CD4-positive, alpha-beta T cell (primary cell): ENCODE measurements around the gene ST6GALNAC2. TPM values are rescaled to one million over a fixed set of nuclear protein-coding genes. Genes with fewer than 3 reads are reported as not detected.

Experiments used
- ATAC-seq: fragments of 200-7000 bp; cut with Tn5 transposase; one replicate; pipeline ENCODE4 v1.10.0; 2022; ENCODE audit warnings: mild to moderate bottlenecking; ENCODE audit not compliant: poor library complexity
- CTCF ChIA-PET: fragments of 350-600 bp; sonication (Branson Sonifier 250); formaldehyde crosslinking; loops from one replicate; lab custom pipeline; 2021; ENCODE audit warnings: antibody characterized with exemption, inconsistent platforms; lab: Charles Lee
- POLR2A ChIA-PET: fragments of 350-600 bp; sonication (Branson Sonifier 250); formaldehyde crosslinking; loops from one replicate; lab custom pipeline; 2021; ENCODE audit warnings: antibody characterized with exemption, inconsistent platforms; lab: Charles Lee
- DNase-seq, 14 experiments: peaks; one replicate each; pipeline ENCODE4 v3.0.0-alpha.2; 2013 to 2020; ENCODE audit warnings: mixed read lengths in 2 of 14
- H3K27ac ChIP-seq, 2 donors: one replicate each; pipeline versions ENCODE4 v1.5.1 to v1.7.0; 2013; ENCODE audit warnings: low read length in 2 of 2, low read depth in 1 of 2, mild to moderate bottlenecking in 1 of 2
- H3K27me3 ChIP-seq, 2 experiments: 1 replicate in 1 of 2; 2 replicates in 1 of 2; pipeline versions ENCODE4 v1.6.1 to v1.7.0; 2013; ENCODE audit warnings: low read length in 2 of 2, control low read depth in 1 of 2, mild to moderate bottlenecking in 1 of 2, moderate library complexity in 1 of 2; ENCODE audit not compliant: insufficient read depth in 2 of 2, control insufficient read depth in 1 of 2
- H3K36me3 ChIP-seq: one replicate; pipeline ENCODE4 v1.6.1; 2013; ENCODE audit warnings: low read length, control low read depth; ENCODE audit not compliant: insufficient read depth
- H3K4me1 ChIP-seq: one replicate; pipeline ENCODE4 v1.6.1; 2013; ENCODE audit warnings: low read length, control low read depth; ENCODE audit not compliant: insufficient read depth
- H3K4me3 ChIP-seq: one replicate; pipeline ENCODE4 v1.5.1; 2013; ENCODE audit warnings: mild to moderate bottlenecking, low read length, moderate library complexity
- H3K9me3 ChIP-seq, 2 experiments: 1 replicate in 1 of 2; 2 replicates in 1 of 2; pipeline versions ENCODE4 v1.6.1 to v1.7.0; 2013; ENCODE audit warnings: low read length in 2 of 2, mild to moderate bottlenecking in 2 of 2, control low read depth in 1 of 2, moderate library complexity in 1 of 2; ENCODE audit not compliant: control insufficient read depth in 1 of 2, insufficient read depth in 1 of 2
- H3K27ac Mint-ChIP-seq: one replicate; pipeline ENCODE4 v1.8.0; 2020; ENCODE audit warnings: mixed read lengths
- H3K27me3 Mint-ChIP-seq: one replicate; pipeline ENCODE4 v1.8.0; 2021; ENCODE audit warnings: mixed read lengths
- H3K36me3 Mint-ChIP-seq: one replicate; pipeline ENCODE4 v1.8.0; 2021; ENCODE audit warnings: low read depth, mixed read lengths
- H3K4me1 Mint-ChIP-seq: one replicate; pipeline ENCODE4 v1.8.0; 2021; ENCODE audit warnings: low read depth, mixed read lengths
- H3K4me3 Mint-ChIP-seq: one replicate; pipeline ENCODE4 v1.8.0; 2020; ENCODE audit warnings: mild to moderate bottlenecking, mixed read lengths
- H3K9me3 Mint-ChIP-seq: one replicate; pipeline ENCODE4 v1.8.0; 2020; ENCODE audit warnings: mixed read lengths
- intact Hi-C, 2 experiments: fragments of 100-400 bp; cut with DNase I in 1 of 2; cut with micrococcal nuclease in 1 of 2; formaldehyde crosslinking; loops; one replicate each; pipeline versions ENCODE4 v1.15.1 to v1.9.0; 2023 to 2025; cut with DNase I, micrococcal nuclease
- total RNA-seq, 174 experiments: library from RNA in 2 of 174; stranded (reverse) in 2 of 174; gene quantifications; one replicate each; pipeline ENCODE4 v1.2.3 and lab custom pipeline; 2021 to 2026
- TF ChIP-seq, protein P1 (sequence below): fragments of 200-600 bp; IDR thresholded peaks from one replicate; pipeline ENCODE4 v1.8.0; 2022; ENCODE audit warnings: antibody characterized with exemption, mild to moderate bottlenecking

The ST6GALNAC2 gene
- total RNA-seq, 2 experiments from 2014 or later: 0.49 to 1.2 TPM

DNA sequence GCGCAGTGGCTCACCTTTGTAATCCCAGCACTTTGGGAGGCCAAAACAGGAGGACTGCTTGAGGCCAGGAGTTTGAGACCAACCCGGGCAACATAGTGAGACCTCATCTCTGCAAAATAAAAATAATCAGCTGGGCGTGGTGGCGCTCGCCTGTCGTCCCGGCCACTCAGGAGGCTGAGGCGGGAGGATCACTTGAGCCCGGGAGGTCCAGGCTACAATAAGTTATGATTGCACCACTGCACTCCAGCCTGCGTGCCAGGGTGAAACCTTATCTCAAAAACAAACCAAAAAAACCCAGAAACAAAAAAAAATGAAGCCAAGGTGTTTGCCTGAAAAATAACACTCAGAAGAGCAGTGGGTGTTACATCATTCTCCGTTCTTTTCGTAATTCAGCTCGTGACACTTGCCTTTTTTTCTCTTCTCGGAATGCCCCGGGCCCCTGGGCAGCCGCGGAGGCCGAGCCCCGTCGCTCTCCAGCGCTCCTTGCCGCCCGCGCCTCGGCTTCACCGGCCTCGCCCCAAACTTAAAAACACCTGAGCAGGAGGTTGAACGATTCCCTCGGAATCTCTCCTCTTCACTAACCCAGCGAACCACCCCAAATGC is 28.8 kb downstream of the ST6GALNAC2 start:
- H3K9me3 Mint-ChIP-seq: no peaks in the 10 kb centered on the region
- H3K36me3 Mint-ChIP-seq: peaks cover 42% of the 10 kb centered on the region
- ChIA-PET CTCF (interaction anchor here (1.2 to 2.9 kb wide), 8 partner anchors 11 to 195 kb away, joined by 3 to 21 read pairs (median 7); partner anchors contain the start of gene ST6GALNAC2), POLR2A (interaction anchor here (0.7 to 2.4 kb wide), 24 partner anchors 10 to 1401 kb away, joined by 3 to 17 read pairs (median 4); partner anchors contain the start of genes JMJD6, METTL23, MFSD11 and PRPSAP1)
- ATAC-seq (peak; percentile 38), DNase-seq (peak in 8 of 14 experiments; percentile 15 to 91 (median 41))
- no peaks in the 10 kb centered on the region for H3K27me3 ChIP-seq
- H3K4me1 Mint-ChIP-seq: peaks cover 56% of the 10 kb centered on the region
- H3K4me3 Mint-ChIP-seq: peak overlapping the region; percentile 96
- H3K27ac Mint-ChIP-seq: peak overlapping the region; percentile 97
- H3K9me3 ChIP-seq: no peaks in the 10 kb centered on the region
- peaks cover 12% of the 10 kb centered on the region for H3K36me3 ChIP-seq
- intact Hi-C loops: loop anchor here (2.0 to 5.0 kb wide), 4 partner anchors 40 to 158 kb away; partner anchors contain the start of gene UBE2O (in 1 of the 2)
- H3K4me1 ChIP-seq: peaks cover 52% of the 10 kb centered on the region
- TF ChIP-seq, protein P1, sequence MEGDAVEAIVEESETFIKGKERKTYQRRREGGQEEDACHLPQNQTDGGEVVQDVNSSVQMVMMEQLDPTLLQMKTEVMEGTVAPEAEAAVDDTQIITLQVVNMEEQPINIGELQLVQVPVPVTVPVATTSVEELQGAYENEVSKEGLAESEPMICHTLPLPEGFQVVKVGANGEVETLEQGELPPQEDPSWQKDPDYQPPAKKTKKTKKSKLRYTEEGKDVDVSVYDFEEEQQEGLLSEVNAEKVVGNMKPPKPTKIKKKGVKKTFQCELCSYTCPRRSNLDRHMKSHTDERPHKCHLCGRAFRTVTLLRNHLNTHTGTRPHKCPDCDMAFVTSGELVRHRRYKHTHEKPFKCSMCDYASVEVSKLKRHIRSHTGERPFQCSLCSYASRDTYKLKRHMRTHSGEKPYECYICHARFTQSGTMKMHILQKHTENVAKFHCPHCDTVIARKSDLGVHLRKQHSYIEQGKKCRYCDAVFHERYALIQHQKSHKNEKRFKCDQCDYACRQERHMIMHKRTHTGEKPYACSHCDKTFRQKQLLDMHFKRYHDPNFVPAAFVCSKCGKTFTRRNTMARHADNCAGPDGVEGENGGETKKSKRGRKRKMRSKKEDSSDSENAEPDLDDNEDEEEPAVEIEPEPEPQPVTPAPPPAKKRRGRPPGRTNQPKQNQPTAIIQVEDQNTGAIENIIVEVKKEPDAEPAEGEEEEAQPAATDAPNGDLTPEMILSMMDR: no peak
- peak overlapping the region; percentile 93 to 97 for H3K27ac ChIP-seq
- peak overlapping the region; percentile 95 for H3K4me3 ChIP-seq
- no peaks in the 10 kb centered on the region for H3K27me3 Mint-ChIP-seq

DNA sequence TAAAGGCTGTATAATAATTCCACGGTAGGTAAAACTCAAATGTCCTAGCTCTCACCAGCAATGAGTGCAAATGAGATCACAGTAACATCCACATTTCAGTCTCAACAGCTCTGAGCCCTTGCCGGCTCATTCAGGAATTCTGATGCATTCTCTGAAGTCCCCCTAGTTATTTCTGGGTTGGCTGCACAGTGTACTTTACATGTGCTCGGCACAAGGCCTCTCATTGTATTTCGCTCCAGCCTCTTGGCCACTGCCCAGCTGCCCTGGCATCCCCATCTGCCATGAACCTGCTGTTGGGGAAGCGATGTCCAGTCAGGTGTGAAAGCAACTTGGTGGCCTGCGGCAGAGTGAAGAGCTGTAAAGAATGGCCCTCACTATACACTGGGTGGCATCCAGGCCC is 31.5 kb downstream of the ST6GALNAC2 start:
- no peaks in the 10 kb centered on the region for H3K9me3 Mint-ChIP-seq
- peaks cover 30% of the 10 kb centered on the region for H3K4me1 Mint-ChIP-seq
- H3K4me3 Mint-ChIP-seq: no peak overlapping the region
- no peak overlapping the region for H3K4me3 ChIP-seq
- intact Hi-C loops: no loop called here
- H3K4me1 ChIP-seq: peaks cover 25% of the 10 kb centered on the region
- no peaks in the 10 kb centered on the region for H3K36me3 ChIP-seq
- ChIA-PET POLR2A (no interaction called here), CTCF (interaction anchor here (0.8 kb wide), 1 partner anchor 31 kb away, joined by 3 read pairs; no protein-coding TSS in a partner anchor)
- no peaks in the 10 kb centered on the region for H3K9me3 ChIP-seq
- no peak overlapping the region for H3K27ac ChIP-seq
- ATAC-seq: no peak
- H3K27me3 Mint-ChIP-seq: no peaks in the 10 kb centered on the region
- no peak for DNase-seq
- peaks cover 23% of the 10 kb centered on the region for H3K36me3 Mint-ChIP-seq
- TF ChIP-seq, protein P1: no peak
- H3K27ac Mint-ChIP-seq: no peak overlapping the region
- H3K27me3 ChIP-seq: no peaks in the 10 kb centered on the region

DNA sequence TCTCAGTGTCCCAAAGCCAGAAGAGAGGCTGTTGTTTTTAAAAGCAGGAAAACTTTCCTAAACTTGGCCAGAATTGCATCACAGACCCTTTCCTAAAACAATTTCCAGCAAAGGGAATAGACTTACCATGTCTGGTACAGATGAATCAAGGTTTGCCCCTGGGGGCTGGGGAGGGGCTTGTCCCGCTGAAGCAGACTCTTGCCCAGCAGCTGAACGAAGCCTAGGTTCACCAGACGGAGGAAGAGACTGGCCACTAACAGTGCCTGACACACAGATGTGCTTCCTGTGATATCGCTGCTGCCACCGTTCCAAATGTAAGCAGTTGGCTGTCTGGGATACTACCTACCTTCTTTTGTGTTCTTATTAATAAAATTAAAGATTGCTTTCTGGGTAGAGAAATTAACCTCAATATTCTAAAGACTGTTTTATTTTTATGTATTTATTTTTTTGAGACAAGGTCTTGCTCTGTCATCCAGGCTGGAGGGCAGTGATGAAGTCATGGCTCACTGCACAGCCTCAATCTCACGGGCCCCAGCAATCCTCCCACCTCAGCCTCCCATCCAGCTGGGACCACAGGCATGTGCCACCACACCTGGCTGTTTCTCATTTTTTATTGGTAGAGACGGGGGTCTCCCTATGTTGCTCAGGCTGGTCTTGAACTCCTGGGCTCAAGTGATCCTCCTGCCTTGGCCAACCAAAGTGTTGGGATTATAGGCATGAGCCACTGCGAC is 32.3 kb downstream of the ST6GALNAC2 start:
- POLR2A ChIA-PET: no interaction called here
- intact Hi-C loops: no loop called here
- TF ChIP-seq, protein P1: no peak

More for the DNA sequence above, 32.3 kb downstream of the ST6GALNAC2 start:
- Histone ChIP-seq H3K27me3 (no peaks in the 10 kb centered on the region), H3K9me3 (no peaks in the 10 kb centered on the region), H3K4me3 (no peak overlapping the region), H3K27ac (no peak overlapping the region), H3K4me1 (peaks cover 17% of the 10 kb centered on the region), H3K36me3 (no peaks in the 10 kb centered on the region)
- CTCF ChIA-PET: interaction anchor here (0.8 kb wide), 1 partner anchor 30 kb away, joined by 3 read pairs; no protein-coding TSS in a partner anchor
- ATAC-seq: no peak
- H3K4me3 Mint-ChIP-seq: no peak overlapping the region
- no peak overlapping the region for H3K27ac Mint-ChIP-seq
- H3K27me3 Mint-ChIP-seq: no peaks in the 10 kb centered on the region
- peaks cover 22% of the 10 kb centered on the region for H3K4me1 Mint-ChIP-seq
- peaks cover 16% of the 10 kb centered on the region for H3K36me3 Mint-ChIP-seq
- no peak for DNase-seq
- H3K9me3 Mint-ChIP-seq: no peaks in the 10 kb centered on the region
